Measurements from ENCODE around the gene PLIN4.

Gene PLIN4

DNA sequence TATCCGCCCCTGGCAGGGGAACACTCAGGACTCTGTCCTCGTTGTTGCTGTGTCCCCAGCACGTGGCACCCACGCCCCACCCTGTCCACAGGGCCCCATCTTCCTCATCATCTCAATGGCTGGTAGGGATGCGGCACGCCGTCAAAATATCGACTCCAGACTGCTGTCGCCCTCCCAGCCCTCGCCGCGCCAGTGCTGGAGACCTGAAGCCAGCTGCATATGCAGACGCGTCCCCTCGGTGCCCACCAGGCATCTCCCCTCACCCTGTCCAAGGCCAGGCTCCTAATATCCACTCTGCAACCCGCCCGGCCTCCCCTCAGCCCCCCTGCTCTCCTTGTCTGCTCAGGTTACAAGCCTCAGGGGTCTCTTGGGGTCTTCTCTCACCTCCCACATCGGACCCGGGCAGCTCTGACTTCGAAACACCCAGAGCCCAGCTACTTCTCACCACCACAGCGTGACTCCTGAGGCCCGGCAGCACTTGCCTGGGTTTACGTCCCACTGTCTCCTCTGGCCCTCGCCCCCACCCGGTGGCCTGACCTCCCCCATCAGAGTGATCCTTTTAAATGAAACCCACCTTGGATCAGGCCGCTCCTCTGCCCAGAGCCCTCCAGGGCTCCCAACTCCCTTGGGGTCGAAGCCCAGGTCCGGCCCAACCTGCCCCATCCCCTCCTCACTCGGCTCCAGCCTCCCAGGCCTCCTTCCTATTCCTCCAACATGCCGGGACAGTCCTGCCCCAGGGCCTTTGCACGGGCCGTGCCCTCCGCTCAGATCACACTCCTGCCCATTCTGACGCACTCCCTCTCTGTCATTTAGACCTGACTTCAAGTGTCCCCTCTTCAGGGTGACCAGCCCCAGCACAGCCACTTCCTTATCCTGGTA, 12.5 kb downstream of the PLIN4 start:
- DNase-seq = no peak

DNA sequence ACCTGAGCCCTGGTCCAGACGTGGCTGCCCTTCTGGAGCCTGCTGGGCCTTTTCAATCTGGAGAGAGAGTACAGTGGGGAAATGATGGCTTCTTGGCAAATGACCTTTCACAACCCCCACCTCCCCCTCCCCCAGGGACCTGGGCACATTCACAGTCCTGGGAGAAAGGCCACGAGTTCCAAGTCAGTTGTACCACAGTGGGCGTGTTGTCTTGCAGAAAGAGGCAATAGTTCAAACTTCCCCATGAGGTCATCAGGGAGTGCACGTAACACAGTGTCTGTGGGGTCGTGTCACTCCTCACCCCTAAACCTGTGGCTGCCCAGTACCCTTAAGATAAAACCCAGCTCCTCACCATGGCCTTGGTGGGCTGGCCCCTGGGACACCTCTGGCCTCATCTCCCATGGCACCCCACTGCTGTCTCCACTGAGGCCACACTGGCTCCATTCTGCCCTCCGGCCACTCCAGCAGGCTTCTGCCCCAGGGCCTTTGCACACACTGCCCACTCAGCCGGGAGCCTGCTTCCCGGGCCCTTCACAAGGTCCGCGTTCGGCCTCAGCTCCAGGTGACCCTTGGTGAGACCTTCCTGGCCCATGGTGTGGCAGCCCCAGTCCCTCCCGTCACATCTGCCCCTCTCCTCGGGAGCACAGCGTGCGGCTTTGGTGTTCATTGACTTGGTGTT, 13.3 kb downstream of the PLIN4 start:
- no peak for DNase-seq

DNA sequence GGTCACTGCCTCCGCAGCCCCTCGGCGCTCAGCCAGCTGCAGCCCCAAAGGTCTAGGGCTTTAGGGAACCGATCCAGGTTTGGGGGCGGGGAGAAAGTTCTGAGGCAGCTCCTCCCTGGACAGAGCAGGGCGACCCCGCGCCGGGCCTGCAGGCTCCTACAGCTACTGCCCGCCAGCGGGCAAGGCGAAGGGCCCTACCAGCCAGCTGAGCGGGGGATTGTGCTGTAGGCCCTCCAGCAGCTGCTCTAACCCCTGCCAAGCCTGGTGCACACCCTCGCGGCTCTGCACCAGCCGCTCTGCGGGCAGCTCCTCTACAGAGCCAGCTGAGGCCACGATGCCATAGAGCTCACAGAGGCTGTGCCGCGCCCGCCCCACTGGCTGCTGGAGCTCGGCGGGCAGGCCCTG, 14.0 kb downstream of the PLIN4 start:
- DNase-seq = no peak

- no peak for DNase-seq
Measured at GRCh38 chr19:4503825-4504170, 14.5 kb downstream of the PLIN4 start.

- no peak for DNase-seq
Measured at GRCh38 chr19:4503132-4503824, 15.0 kb downstream of the PLIN4 start.

GRCh38 chr19:4502282-4503131, 15.8 kb downstream of the PLIN4 start:
- DNase-seq = no peak

GRCh38 chr19:4501691-4502090, 16.6 kb downstream of the PLIN4 start:
- DNase-seq = no peak

DNA sequence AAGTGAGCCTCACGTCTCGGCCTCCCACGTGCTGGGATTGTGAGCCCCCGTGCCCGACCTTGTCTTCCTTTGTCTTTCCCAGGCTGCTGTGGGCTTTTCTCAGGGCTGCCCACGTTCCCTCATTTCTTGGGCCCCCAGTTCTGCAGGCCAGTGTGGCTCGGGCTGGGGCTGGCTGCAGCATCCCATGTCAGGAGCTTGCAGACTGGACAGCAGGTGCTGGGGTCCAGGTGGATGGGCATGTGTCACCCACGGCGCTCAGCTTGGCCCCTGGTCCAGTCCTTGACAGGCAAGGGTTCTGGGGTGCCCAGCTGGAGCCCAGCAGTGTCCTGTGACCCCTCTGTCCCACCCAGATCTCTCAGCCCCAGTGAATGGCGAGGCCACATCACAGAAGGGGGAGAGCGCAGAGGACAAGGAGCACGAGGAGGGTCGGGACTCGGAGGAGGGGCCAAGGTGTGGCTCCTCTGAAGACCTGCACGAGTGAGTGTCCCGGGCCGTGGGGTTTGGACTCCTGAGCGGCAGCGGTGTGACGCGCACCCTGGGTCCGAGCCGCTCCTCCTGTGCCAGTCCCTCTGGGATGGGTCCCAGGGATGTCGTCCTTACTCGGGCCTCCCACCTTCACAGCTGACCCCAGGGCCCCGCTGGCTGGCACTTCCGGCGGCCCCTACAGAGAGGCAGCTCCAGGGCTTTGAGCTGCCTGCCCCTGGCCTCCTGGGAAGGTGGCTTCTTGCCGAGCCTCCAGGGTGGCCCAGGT, 17.3 kb downstream of the PLIN4 start:
- no peak for DNase-seq

DNA sequence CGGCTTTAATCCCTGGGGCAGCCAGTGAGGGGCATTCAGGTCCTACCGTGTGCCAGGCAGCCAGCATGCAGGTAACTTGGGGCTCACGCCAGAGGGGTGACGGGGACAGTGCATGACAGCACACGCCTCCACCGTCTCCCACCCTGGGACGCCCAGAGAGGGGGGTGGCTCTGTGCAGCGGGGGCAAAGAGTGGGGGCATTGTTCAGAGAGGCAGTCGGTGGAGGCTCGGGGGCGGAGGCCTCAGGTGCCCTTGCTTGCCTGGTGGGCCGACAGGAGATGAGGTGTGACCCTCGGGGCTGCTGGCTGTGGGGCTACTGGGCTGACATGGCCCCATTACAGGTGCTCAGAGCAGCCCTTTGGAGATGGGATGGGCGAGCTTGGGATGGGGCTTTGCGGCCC, 18.4 kb downstream of the PLIN4 start:
- no peak for DNase-seq

- DNase-seq = no peak
Measured at GRCh38 chr19:4499318-4499717, 19.0 kb downstream of the PLIN4 start.

DNA sequence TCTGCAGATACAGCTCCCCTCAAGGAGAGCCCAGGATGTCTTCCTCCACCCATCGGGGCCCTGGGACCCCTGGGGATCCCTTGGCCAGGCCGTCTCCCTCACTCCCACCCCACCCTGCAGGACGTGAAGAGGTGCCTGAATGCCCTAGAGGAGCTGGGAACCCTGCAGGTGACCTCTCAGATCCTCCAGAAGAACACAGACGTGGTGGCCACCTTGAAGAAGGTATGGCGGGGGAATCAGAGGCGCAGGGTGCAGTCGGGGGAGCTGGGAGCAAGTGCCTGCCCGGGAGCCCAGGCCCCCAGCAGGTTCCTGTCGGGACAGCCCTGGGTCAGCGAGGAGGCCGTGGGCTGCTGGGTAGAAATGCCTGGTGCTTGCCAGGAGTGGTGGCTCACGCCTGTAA, 19.6 kb downstream of the PLIN4 start:
- DNase-seq = no peak

GRCh38 chr19:4497770-4498389, 20.4 kb downstream of the PLIN4 start:
- no peak for DNase-seq

- no peak for DNase-seq
Measured at GRCh38 chr19:4496304-4496703, 22.0 kb downstream of the PLIN4 start.

- DNase-seq = no peak
Measured at GRCh38 chr19:4495471-4495870, 22.8 kb downstream of the PLIN4 start.

- no peak for DNase-seq
Measured at GRCh38 chr19:4494691-4495064, 23.6 kb downstream of the PLIN4 start.

DNA sequence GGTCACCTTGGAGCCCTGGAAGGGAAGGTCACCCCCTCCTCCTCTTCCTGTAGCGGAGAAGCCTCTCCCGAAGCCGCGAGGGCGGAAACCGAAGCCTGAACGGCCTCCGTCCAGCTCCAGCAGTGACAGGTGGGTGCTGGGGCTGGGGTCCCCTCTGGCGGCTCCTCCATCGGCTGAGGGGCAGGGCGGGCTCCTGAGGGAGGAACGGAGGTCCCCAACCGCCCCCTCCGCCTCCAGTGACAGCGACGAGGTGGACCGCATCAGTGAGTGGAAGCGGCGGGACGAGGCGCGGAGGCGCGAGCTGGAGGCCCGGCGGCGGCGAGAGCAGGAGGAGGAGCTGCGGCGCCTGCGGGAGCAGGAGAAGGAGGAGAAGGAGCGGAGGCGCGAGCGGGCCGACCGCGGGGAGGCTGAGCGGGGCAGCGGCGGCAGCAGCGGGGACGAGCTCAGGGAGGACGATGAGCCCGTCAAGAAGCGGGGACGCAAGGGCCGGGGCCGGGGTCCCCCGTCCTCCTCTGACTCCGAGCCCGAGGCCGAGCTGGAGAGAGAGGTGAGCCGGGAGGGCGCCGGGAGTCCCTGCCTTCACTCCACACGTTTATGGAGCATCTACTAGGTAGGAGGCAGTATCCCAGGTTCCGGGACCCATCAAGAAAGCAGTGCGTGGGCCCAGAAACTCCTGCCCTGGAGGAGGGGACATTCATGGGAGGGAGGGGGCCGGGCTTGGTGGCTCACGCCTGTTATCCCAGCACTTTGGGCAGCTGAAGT, 24.2 kb downstream of the PLIN4 start:
- no peak for DNase-seq

DNA sequence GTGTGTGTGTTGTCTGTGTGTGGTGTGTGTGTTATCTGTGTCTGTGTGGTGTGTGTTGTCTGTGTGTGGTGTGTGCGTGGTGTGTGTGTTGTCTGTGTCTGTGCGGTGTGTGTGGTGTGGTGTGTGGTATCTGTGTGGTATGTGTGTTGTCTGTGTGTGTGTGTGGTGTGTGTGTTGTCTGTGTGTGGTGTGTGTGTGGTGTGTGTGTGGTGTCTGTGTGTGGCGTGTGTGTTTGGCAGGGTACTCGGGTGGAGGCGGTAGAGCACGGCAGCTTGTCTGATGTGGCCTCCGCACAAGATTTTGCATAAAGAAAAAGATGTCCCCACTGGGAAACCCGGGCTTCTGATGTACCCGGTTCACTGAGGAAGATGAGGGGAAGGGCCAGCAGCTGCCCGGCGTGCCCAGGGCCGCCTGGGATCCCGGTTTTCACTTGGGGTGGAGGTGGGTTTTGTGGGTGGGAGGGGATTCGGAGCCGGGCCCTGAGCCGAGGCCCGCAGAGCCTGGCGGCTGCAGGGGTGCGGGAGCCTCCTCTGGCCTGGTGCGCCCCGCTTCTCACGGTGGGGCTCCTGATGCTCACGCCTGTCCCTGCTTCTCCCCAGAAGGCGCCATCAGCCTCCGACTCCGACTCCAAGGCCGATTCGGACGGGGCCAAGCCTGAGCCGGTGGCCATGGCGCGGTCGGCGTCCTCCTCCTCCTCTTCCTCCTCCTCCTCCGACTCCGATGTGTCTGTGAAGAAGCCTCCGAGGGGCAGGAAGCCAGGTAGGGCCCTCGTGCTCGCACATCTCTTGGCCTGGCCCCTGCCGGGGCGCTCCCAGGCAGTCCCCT, 25.0 kb downstream of the PLIN4 start:
- DNase-seq = no peak

DNA sequence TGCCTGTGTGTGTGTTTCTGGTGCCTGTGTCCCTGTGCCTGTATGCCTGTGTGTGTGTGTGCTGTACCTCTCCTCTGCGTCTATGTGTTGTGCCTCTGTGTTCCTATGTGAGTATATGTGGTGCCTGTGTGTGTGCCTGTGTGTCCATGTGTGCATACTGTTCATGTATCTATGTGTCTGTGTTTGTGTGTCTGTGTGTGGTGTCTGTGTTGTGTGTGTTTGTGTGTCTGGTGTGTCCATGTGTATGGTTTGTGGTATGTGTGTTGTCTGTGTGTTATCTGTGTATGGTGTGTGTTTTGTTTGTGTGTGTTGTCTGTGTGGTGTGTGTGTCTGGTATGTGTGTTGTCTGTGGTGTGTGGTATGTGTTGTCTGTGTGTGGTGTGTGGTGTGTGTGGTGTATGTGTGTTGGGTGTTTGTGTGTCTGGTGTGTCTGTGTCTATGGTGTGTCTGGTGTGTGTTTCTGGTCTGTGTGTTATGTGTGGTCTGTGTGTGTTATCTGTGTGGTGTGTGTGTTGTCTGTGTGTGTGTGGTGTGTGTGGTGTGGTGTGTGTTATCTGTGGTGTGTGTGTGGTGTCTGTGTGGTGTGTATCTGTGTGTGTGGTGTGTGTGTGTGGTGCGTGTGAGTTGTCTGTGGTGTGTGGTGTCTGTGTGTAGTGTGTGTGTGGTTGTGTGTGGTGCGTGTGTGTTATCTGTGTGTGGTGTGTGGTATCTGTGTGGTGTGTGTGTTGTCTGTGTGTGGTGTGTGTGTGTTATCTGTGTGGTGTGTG, 25.8 kb downstream of the PLIN4 start:
- DNase-seq = no peak

DNA sequence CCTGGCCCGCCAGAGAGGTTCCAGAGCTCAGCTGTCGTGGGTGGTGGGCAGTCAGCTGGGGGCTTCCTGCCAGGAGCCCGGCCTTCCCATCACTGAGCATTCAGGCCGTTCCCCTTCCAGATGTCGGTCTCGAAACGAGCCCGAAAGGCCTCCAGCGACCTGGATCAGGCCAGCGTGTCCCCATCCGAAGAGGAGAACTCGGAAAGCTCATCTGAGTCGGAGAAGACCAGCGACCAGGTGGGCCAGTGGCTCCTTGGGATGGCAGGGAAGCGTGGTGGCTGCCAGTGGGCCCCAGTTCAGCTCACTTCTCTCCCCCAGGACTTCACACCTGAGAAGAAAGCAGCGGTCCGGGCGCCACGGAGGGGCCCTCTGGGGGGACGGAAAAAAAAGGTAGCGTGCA, 26.8 kb downstream of the PLIN4 start:
- DNase-seq = no peak
